Cardiac muscle cell (in vitro differentiated cells and primary cell): Measurements from ENCODE around the gene TMPRSS6. TPM values are rescaled to one million over a fixed set of nuclear protein-coding genes. Genes with fewer than 3 reads are reported as not detected.

Experiments used
- DNase-seq, 2 donors: peaks; one replicate each; pipeline versions ENCODE4 v3.0.0 to v3.0.0-alpha.2; 2010 to 2017; ENCODE audit warnings: low read depth in 1 of 2, low spot score in 1 of 2
- H3K27ac ChIP-seq: fragments of 200-600 bp; sonication (generic); 2 replicates; pipeline ENCODE4 v1.5.1; 2016
- H3K27me3 ChIP-seq: fragments of 200-600 bp; sonication (generic); 2 replicates; pipeline ENCODE4 v1.6.0; 2016; ENCODE audit warnings: control low read depth
- H3K36me3 ChIP-seq: fragments of 200-600 bp; sonication (generic); 2 replicates; pipeline ENCODE4 v1.5.1; 2016; ENCODE audit warnings: control low read depth
- H3K4me1 ChIP-seq: fragments of 200-600 bp; sonication (generic); 2 replicates; pipeline ENCODE4 v1.8.1; 2017; ENCODE audit warnings: low read depth, mild to moderate bottlenecking, mixed run types
- H3K4me3 ChIP-seq: fragments of 200-600 bp; sonication (generic); 2 replicates; pipeline ENCODE4 v1.5.1; 2016; ENCODE audit warnings: mild to moderate bottlenecking
- H3K9me3 ChIP-seq: fragments of 200-600 bp; sonication (generic); 2 replicates; pipeline ENCODE4 v1.5.1; 2017; ENCODE audit warnings: low read depth, mild to moderate bottlenecking, control low read depth
- polyA plus RNA-seq: library from polyadenylated mRNA; unstranded; fragments of >200 nt; fragmentation: Nextera tagmentation; extraction: Ambion mirVana; gene quantifications from 2 replicates; pipeline ENCODE4 v1.2.1, GENCODE V29; 2016
- total RNA-seq: library from RNA; depleted of rRNA; stranded (reverse); fragments of >200 nt; gene quantifications from 2 replicates; pipeline ENCODE4 v1.2.3, GENCODE V29; 2016
- TF ChIP-seq, protein P1 (sequence below): IDR thresholded peaks from 2 replicates; pipeline ENCODE4 v1.5.1; 2012; ENCODE audit warnings: low read depth, mild to moderate bottlenecking, low read length

Gene TMPRSS6
- total and polyA plus RNA-seq, 2 experiments from 2014 or later = 0.11 TPM; not detected in 1

DNA sequence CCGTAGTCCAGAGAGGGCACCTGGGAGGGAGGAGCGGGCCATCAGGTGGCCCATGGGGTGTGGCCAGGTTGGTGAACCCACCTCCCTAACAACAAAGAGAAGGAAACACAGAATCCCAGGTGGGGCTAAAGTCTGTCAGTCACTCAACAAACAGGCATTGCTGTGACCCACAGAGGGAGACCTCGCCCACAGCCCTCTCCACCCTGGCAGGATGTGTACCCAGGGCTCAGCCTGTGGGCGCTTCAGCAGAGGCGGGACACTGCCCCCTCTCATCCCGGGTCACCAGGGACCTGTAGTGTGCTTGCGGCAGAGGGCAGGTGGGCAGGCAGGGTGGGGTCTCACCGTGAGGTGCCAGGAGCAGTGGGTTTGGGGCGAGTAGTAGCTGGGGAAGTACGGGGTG is 25.1 kb downstream of the TMPRSS6 start:
- H3K27me3 ChIP-seq = no peaks in the 10 kb centered on the region
- H3K36me3 ChIP-seq = no peaks in the 10 kb centered on the region
- TF ChIP-seq, protein P1, sequence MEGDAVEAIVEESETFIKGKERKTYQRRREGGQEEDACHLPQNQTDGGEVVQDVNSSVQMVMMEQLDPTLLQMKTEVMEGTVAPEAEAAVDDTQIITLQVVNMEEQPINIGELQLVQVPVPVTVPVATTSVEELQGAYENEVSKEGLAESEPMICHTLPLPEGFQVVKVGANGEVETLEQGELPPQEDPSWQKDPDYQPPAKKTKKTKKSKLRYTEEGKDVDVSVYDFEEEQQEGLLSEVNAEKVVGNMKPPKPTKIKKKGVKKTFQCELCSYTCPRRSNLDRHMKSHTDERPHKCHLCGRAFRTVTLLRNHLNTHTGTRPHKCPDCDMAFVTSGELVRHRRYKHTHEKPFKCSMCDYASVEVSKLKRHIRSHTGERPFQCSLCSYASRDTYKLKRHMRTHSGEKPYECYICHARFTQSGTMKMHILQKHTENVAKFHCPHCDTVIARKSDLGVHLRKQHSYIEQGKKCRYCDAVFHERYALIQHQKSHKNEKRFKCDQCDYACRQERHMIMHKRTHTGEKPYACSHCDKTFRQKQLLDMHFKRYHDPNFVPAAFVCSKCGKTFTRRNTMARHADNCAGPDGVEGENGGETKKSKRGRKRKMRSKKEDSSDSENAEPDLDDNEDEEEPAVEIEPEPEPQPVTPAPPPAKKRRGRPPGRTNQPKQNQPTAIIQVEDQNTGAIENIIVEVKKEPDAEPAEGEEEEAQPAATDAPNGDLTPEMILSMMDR = no peak
- H3K4me3 ChIP-seq = no peak overlapping the region
- H3K9me3 ChIP-seq = no peaks in the 10 kb centered on the region
- DNase-seq = no peak
- no peaks in the 10 kb centered on the region for H3K4me1 ChIP-seq
- no peak overlapping the region for H3K27ac ChIP-seq

DNA sequence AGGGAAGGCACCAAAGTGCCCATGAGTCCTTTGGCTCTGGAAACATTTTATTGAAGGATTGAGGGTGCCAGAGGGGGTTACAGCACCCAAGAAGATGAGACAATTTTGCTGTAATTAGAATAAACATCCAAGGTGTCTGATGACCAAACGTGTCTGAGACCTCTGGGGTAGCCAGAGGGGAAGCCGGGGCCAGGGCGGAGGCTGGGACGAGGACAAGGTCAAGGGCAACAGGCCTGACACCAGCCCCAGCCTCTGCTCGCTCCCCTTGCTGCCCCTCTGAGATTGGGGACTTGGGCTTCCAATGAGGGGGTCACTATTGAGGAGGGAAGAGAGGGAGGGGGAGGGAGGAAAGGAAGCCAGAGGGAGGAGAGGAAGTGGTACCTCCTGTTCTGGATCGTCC is 25.6 kb downstream of the TMPRSS6 start:
- Histone ChIP-seq H3K36me3 (no peaks in the 10 kb centered on the region), H3K9me3 (no peaks in the 10 kb centered on the region), H3K27me3 (no peaks in the 10 kb centered on the region), H3K27ac (no peak overlapping the region), H3K4me3 (no peak overlapping the region), H3K4me1 (no peaks in the 10 kb centered on the region)
- DNase-seq = no peak
- TF ChIP-seq, protein P1 = no peak

DNA sequence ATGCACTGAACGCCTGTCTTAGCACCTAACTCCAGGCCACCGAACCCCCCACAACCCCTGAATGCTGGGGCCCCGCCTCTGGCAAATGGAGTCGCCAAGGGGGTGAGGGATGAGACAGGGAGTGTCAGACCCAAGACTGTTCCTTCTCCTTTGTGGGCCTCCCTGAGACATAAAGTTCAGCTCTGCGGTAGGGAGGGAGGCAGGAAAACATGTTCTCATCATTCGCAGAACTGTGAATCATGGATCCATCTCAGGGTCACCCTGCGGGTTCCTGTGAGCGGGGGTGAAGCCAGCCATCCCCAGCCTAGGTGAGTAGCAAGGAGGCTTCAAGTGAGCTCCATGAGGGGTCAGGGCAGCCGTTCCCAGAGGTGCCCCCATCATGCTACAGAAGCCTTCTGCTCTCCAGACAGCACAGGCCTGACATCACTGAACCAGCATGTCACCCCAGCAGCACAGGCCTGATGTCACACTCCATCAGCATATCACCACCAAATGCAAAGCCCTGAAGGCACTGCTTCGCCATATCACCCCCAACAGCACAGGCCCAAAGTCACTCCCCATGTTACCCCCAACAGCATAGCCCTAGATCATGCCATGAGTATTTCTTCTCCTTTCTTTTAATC is 27.2 kb downstream of the TMPRSS6 start:
- Histone ChIP-seq H3K27me3 (no peaks in the 10 kb centered on the region), H3K27ac (no peak overlapping the region), H3K9me3 (no peaks in the 10 kb centered on the region), H3K4me1 (no peaks in the 10 kb centered on the region), H3K4me3 (no peak overlapping the region), H3K36me3 (no peaks in the 10 kb centered on the region)
- DNase-seq = no peak
- TF ChIP-seq, protein P1 = no peak

DNA sequence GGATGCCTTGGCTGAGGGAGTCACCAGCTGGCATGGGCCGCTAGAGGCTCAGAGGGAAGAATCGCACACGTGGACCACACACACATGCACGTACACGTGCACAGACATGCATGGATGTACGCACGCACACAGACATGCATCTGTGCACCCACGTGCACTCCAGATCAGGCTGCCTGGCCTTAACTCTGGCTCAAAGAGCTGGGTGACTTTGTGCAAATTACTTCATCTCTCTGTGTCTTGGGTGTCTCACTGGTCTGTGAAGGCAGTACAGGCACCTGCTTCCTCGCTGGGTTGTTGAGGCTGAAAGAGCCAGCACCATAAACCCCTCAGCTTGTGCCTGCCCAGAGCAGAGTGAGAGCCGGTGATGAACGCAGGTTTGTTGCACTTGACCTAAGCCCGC is 28.7 kb downstream of the TMPRSS6 start:
- Histone ChIP-seq H3K27ac (no peak overlapping the region), H3K27me3 (peaks cover 14% of the 10 kb centered on the region), H3K9me3 (no peaks in the 10 kb centered on the region), H3K36me3 (no peaks in the 10 kb centered on the region), H3K4me3 (no peak overlapping the region), H3K4me1 (no peaks in the 10 kb centered on the region)
- TF ChIP-seq, protein P1 = no peak
- DNase-seq = no peak

DNA sequence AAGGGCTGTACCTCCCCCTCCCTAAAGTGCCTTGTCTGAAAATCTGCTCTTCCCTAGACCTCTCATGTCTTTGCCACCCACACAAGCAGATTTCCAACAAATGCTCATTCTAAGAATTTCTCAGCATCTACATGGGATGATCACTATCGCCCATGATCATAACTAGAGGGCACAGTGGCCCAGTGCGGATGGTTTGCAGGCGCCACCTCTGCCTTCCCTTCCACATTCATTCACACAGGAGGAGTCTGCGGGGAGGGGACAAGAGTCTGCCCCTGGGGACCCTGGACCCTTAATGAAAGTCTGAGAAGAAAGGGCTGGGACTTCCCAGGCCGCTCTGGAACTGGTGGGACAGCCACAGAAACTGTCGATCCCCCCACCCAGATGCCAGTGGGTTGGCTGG is 29.1 kb downstream of the TMPRSS6 start:
- Histone ChIP-seq H3K4me1 (no peaks in the 10 kb centered on the region), H3K9me3 (no peaks in the 10 kb centered on the region), H3K36me3 (no peaks in the 10 kb centered on the region), H3K27me3 (peaks cover 16% of the 10 kb centered on the region), H3K4me3 (no peak overlapping the region), H3K27ac (no peak overlapping the region)
- DNase-seq = no peak
- TF ChIP-seq, protein P1 = no peak
